Measurements from ENCODE around the gene STOX2.
A peak's percentile ranks its signal among the peaks of the same experiment; 100 is the strongest.

STOX2 gene

DNA sequence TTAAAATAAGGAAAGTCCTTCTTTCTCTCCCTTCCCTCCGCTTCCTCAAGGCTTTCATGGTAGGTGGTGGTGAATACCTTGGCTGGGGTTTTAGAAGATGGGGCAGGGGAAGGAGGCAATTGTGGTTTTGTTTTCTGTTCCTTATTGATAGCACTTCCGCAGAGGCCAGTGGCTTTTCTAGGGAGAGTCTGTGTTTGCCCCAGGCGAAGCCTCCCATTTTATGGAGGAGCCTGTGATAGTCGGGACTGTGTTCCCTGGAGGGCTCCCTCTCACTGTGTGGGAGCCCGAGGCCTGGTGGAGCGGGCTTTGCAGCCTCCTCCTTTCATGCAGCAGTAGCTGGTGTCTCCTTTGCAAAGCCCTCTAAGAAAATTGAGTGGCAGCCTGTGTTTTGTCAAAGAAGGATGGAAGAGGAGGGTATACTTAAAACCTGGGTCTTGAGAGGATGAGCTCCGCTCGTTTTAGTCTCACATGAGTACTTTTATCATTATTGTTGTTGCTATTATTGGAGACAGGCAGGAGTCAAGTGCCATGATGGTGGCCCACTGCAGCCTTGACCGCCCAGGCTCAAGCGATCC is 29.8 kb upstream of the STOX2 start:
- TF ChIP-seq GATA2 (IDR thresholded peaks at IDR 0.05; ENCODE audit: low read depth, low read length): no peak
- TF ChIP-seq GATA3 (IDR thresholded peaks at IDR 0.05; ENCODE audit: low read depth, low read length): no peak

DNA sequence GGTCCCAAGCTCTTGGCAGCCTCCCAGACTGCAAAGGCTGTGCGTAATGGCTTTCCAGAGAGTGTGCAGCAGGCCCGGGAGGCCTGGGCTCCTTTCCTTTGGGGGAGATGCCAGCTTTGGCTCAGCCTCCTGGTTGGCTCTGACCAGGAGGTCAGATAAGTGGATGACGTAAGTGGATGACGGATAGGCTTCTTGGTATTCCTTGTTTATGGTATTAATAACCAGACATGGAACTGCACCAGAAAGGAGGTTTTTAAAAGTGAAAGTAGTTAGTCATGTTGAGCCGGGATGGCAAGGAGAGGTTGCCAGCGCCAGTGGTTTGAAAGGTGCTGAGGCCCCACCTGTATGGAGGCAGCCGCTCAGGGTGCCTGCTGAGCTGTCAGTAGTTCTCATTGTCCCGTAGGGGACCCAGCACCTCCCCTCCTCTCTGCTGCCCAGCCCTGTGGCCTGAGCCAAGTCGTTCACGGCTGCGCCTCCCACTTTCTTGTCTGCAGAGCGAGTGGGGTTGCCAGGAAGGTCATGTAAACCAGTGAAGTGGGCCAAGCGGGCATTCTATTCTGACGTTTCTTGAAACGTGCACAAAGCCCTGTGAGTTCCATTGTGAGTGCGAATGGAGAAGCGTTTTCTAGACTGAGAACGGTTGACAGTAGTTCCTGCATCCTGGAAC is 28.7 kb upstream of the STOX2 start:
- TF ChIP-seq GATA2 (IDR thresholded peaks at IDR 0.05; ENCODE audit: low read depth, low read length) (0 out of 2 replicates have a peak, but pooled peaks have one; percentile 29), GATA3 (IDR thresholded peaks at IDR 0.05; ENCODE audit: low read depth, low read length) (no peak)

DNA sequence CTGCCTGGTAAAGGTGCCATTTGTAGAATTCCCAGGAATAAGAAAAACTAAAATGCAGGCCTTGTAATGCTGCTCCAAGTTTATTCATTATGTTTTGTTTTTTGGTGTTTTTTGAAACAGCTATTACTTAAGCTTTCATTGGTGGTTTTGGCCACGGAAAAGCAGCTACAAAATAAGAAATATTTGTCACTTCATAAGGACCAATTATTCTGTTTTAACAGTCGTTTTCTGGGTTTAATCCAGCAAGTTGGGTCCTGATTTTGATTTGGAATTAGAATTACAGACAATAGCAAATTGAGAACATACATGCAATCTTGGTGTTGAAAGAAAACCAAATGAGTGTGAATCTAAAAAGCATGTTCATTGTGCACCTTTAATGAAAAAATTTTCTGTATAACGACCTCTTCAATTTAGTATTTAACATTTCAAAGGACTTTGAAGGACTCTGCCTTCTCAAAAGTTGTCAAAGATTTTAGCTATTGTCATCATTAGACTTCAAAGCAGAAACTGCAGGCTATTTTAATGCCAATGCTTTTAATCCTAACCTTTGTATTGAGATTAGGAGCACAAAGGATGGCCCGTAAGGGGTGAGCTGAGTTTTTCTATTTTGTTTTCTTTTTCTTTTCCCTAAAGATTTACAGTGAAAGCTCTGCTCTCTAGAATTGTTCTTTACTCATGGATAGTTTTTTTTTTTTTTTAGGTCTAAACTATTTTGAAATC is 26.7 kb upstream of the STOX2 start:
- TF ChIP-seq GATA3 (IDR thresholded peaks at IDR 0.05; ENCODE audit: low read depth, low read length): no peak
- no peak for TF ChIP-seq GATA2 (IDR thresholded peaks at IDR 0.05; ENCODE audit: low read depth, low read length)

DNA sequence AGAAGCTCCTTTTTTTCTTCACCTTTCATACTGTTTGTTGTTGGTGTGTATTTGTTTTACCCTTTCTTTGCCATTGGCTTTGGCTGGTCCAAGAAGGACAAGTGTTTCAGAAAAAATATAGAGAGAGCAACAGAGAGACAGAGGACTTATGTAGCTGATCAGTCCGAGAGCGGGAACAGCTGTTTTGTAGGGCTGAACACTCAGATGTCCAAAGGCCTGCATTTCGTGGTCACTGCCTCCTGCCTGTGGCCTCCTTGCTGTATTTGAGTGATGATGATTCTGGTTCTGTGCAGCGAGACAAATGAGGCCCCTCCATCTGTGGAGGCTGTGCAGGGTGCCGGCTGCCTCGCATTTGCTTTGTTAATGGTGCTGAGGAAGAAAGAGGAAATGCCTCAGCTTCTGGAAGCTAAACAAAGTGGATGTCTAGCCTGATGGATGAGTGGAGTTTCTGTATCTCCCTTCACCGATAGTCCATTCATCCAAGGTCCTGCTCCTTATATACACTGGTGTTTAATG is 19.8 kb upstream of the STOX2 start:
- TF ChIP-seq GATA2 (IDR thresholded peaks at IDR 0.05; ENCODE audit: low read depth, low read length) (no peak), GATA3 (IDR thresholded peaks at IDR 0.05; ENCODE audit: low read depth, low read length) (no peak)

DNA sequence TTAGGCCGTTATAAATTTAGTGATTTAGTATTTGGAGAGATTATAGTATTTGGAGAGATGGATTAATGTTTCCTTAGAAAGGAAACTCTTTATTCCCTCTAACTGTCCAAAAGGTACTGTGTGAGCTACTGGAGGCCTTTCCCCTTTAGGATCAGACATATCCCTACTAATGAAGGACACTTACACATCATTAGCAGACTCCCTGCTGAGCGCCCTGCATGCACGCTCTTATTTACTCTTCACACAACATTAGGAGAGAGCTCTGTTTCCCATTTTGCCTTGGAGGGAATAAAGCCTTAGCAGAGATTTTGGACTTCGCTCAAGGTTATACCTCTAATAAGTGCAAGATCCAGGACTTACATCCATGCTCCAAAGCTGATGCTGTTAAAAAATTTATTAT is 17.8 kb upstream of the STOX2 start:
- TF ChIP-seq GATA3 (IDR thresholded peaks at IDR 0.05; ENCODE audit: low read depth, low read length): no peak
- TF ChIP-seq GATA2 (IDR thresholded peaks at IDR 0.05; ENCODE audit: low read depth, low read length): no peak

DNA sequence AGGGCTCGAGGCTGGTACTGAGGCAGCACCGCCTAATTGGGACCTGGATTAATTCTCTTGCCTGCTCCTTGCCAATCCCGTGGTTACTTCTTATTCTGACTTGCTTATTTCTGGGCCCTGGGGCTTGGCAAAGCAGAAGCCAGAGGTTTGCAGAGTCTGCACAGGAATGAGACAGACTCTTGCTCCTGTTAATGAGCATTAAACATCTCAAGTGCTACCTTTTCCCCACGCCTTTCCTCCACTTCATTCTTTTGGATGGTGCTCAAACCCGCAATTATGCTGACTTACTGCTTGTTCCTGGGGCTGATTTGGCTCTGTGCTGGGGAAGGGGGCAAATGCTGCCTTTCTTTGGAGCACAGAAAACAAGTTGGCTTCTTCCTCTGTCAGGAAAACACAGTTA is 16.5 kb upstream of the STOX2 start:
- TF ChIP-seq GATA2 (IDR thresholded peaks at IDR 0.05; ENCODE audit: low read depth, low read length) (no peak), GATA3 (IDR thresholded peaks at IDR 0.05; ENCODE audit: low read depth, low read length) (no peak)

DNA sequence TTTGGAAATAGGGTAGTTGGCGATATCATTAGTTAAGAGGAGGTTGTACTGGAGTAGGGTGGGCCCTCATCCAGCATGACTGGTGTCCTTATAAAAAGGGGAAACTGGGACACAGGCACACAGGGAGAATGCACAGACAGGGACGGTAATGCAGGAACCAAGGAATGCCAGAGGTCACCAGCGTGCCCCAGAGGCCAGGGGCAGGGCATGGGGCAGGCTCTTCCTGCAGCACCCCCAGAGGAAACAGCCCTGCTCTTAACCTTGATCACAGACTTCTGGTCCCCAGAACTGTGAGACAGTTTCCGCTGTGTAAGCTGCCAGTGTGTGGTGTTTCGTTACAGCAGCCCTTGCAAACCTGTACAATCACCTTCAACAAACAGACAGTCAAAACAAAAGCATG is 15.9 kb upstream of the STOX2 start:
- TF ChIP-seq GATA2 (IDR thresholded peaks at IDR 0.05; ENCODE audit: low read depth, low read length) (no peak), GATA3 (IDR thresholded peaks at IDR 0.05; ENCODE audit: low read depth, low read length) (no peak)

DNA sequence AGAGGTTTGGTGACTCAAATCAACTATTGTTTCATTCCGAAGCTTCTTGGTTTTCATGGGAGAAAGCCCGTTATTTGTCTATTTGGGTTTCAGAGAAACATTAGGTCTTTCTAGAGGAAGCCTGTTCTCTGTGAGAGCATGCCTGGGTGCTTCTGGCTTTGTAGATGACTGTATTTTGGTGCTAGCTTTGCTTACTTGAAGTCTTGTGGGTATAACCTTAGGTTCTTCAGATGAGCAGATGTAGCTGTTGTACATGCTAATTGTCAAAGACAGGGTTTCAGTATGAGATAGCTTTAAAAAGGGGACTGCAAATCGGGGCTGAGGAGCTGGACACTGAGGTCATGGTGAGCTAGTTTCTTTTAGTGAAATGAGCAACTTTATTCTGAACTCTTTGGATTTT is 7.9 kb upstream of the STOX2 start:
- TF ChIP-seq GATA2 (IDR thresholded peaks at IDR 0.05; ENCODE audit: low read depth, low read length) (no peak), GATA3 (IDR thresholded peaks at IDR 0.05; ENCODE audit: low read depth, low read length) (no peak)

DNA sequence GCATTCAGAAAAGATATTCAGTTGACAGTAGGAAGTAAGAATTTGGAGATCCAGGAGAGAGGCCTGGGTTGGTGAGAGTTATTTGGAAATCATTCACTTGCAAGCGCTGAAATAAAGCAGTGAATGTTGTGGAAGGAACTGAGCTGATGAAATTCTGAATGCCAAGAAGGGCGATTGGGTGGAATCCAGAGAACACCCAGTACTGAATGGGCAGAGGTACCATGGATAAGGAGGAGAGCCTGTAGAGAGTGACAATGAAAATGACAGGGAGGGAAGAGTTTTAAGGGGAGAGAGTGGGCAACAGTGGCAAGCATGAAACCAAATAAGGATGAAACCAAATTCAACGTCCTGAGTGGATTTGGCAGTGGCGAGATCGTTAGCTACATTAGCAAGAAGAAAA is 6.7 kb upstream of the STOX2 start:
- TF ChIP-seq GATA3 (IDR thresholded peaks at IDR 0.05; ENCODE audit: low read depth, low read length) (no peak), GATA2 (IDR thresholded peaks at IDR 0.05; ENCODE audit: low read depth, low read length) (no peak)

DNA sequence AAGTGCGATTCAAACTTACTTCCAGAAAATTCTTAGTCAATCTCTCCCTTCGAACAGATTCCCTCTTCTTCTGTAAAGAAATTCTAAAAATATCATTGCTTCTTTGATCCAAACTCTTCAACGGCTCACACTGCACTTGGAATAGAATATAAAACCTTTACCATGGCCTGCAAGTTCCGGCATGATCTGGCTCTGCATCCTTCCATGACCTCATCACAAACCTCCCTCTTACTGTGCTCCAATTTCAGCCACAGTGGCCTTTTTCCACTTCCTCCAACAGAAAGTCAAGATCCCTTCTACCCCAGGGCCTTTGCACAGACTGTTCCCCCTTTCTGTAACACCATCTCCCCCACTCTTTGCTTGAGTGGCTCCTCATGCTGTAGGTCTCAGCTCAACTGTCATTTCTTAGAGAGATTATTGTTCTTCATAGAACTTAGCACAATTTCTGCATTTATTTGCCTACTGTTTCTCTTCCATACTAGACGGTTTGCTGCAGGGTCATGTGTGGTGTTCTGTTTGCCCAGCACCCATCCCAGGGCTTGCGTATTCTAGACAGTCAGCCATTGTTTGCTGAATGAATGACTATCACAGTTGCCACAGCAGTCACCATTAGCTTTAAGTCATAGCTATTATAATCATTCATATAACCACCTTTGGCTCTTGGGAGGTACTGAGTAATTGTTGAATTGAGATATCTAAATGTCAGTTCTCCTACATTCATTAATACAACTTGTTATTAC is 1.9 kb upstream of the STOX2 start:
- TF ChIP-seq GATA3 (IDR thresholded peaks at IDR 0.05; ENCODE audit: low read depth, low read length) (no peak), GATA2 (IDR thresholded peaks at IDR 0.05; ENCODE audit: low read depth, low read length) (no peak)

DNA sequence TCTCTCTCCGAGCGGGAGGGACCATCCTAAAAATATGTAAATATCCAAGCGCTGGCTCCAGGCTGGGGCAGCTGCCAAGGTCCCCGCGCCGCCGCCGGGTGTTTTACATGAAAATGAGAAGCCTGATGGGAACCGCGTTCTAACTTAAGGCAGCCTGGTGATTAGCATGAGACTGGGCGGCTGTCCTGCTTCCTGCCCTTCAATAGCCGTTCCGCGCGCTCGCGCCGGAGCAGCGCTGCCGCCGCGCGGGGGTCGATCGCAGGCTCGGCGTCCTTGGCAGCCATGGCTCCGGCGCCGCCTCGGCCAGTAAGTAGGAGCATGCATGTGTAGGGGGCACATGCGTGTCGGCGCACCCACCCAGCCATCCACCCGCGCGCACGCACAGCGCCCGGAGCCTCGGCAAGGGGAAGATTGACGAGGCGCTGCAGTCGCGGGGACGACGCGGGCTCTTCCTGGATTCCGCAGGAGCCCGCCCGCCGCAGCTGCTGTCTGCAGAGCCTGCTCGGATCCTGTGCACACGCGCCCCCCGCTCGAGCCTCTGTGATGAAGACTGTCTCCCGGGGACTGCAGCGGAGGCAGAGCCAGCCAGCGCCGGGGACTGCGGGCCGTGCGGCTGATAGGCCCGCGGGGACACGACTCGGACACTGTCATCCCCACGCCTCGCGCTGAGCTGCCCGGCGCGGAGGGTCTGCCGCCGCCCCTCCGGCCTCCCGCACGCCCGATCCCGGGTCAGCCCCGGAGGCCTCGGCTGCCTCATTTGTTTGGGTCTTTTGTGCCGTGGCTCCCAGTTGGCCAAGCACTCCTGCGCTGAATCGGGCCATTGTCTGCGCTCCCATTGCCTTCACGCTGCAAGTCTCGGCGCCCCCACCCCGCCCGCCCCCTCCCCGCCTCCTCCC is 734 bp downstream of the STOX2 start:
- no peak for TF ChIP-seq GATA2 (IDR thresholded peaks at IDR 0.05; ENCODE audit: low read depth, low read length)
- no peak for TF ChIP-seq GATA3 (IDR thresholded peaks at IDR 0.05; ENCODE audit: low read depth, low read length)

DNA sequence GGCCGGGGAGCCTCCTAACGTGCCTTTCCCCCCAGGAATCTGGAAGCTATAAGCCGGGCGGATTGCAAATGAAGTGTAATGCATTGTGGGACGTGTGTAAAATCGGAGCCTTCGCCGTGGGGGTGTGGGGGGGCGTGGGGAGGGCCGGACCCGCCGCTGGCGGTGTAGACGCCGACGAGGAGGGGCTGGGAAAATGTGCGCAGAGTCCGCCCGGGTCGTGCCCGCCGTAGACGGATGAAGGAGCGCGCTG is 1.3 kb downstream of the STOX2 start:
- TF ChIP-seq GATA3 (IDR thresholded peaks at IDR 0.05; ENCODE audit: low read depth, low read length) (no peak), GATA2 (IDR thresholded peaks at IDR 0.05; ENCODE audit: low read depth, low read length) (no peak)

Data from SH-SY5Y (cell line).